Endothelial cell of umbilical vein (primary cell): Measurements from ENCODE around the gene VAV3. TPM values are rescaled to one million over a fixed set of nuclear protein-coding genes. Genes with fewer than 3 reads are reported as not detected.

ENCODE experiments used
- BruUV-seq: library from RNA; stranded (reverse); fragments of 400-500 nt; replicated peaks from 2 replicates; lab custom pipeline; 2021; lab: Mats Ljungman, UMichigan
- CTCF ChIA-PET: fragments of 300-600, 350-600 bp; sonication (Branson Sonifier 250); formaldehyde crosslinking; loops from one replicate; lab custom pipeline; 2021; ENCODE audit warnings: antibody characterized with exemption, inconsistent platforms; lab: Charles Lee
- POLR2A ChIA-PET: fragments of 300-600, 350-600 bp; sonication (Branson Sonifier 250); formaldehyde crosslinking; loops from one replicate; lab custom pipeline; 2021; ENCODE audit warnings: antibody characterized with exemption, inconsistent platforms; lab: Charles Lee
- DNase-seq: peaks from one replicate; pipeline ENCODE4 v3.0.0-alpha.2; 2011; ENCODE audit warnings: low read depth, low spot score
- FAIRE-seq: peaks from 2 replicates; lab custom pipeline; 2011; peaks lifted over from hg19 to GRCh38; lab: Jason Lieb, UNC
- H2AFZ ChIP-seq: 2 replicates; pipeline ENCODE4 v1.6.0; 2012; ENCODE audit warnings: low read depth, low read length, control low read depth, inconsistent platforms
- H3K27ac ChIP-seq: 2 replicates; pipeline ENCODE4 v1.5.1; 2011; ENCODE audit warnings: low read depth, mild to moderate bottlenecking, control low read depth, low read length, moderate library complexity; ENCODE audit not compliant: insufficient read depth
- H3K27me3 ChIP-seq, 2 experiments: 2 replicates each; pipeline versions ENCODE4 v1.6.0 to v1.6.1; 2011; ENCODE audit warnings: low read length in 2 of 2, mixed read lengths in 1 of 2; ENCODE audit not compliant: control insufficient read depth in 2 of 2, insufficient read depth in 2 of 2
- H3K36me3 ChIP-seq, 2 experiments: 2 replicates in 1 of 2; 3 replicates in 1 of 2; pipeline ENCODE4 v1.5.1; 2011; ENCODE audit warnings: low read length in 2 of 2, mild to moderate bottlenecking in 1 of 2, moderate library complexity in 1 of 2; ENCODE audit not compliant: control insufficient read depth in 2 of 2, insufficient read depth in 2 of 2; ENCODE audit errors: extremely low read depth in 1 of 2
- H3K4me1 ChIP-seq: 3 replicates; pipeline ENCODE4 v1.5.1; 2011; ENCODE audit warnings: mild to moderate bottlenecking, low read length; ENCODE audit not compliant: control insufficient read depth, insufficient read depth; ENCODE audit errors: extremely low read depth
- H3K4me2 ChIP-seq: 2 replicates; pipeline ENCODE4 v1.6.1; 2011; ENCODE audit warnings: low read length, control low read depth, mixed read lengths; ENCODE audit not compliant: insufficient read depth
- H3K4me3 ChIP-seq, 3 experiments: fragments of 200-600 bp in 1 of 3; sonication (generic), shearing (Covaris generic) in 1 of 3; replicated peaks in 1 of 3; 2 replicates each; pipeline ENCODE4 v1.5.1; 2011 to 2016; ENCODE audit warnings: control low read depth in 3 of 3, low read length in 3 of 3, mild to moderate bottlenecking in 2 of 3, inconsistent platforms in 1 of 3, low read depth in 1 of 3, moderate library complexity in 1 of 3; ENCODE audit not compliant: insufficient read depth in 1 of 3
- H3K79me2 ChIP-seq: 2 replicates; pipeline ENCODE4 v1.6.0; 2012; ENCODE audit warnings: low read length, inconsistent platforms; ENCODE audit not compliant: control insufficient read depth, insufficient read depth
- H3K9ac ChIP-seq: replicated peaks from 2 replicates; pipeline ENCODE3; 2011; ENCODE audit warnings: low read length, control low read depth; ENCODE audit not compliant: insufficient read depth; ENCODE audit errors: extremely low read depth
- H3K9me1 ChIP-seq: replicated peaks from 3 replicates; pipeline ENCODE4 v1.6.0; 2011; ENCODE audit warnings: mild to moderate bottlenecking, low read length; ENCODE audit not compliant: control insufficient read depth, insufficient read depth; ENCODE audit errors: extremely low read depth
- H3K9me3 ChIP-seq: replicated peaks from 2 replicates; pipeline ENCODE4 v1.5.1; 2012; ENCODE audit warnings: low read length, inconsistent platforms; ENCODE audit not compliant: control insufficient read depth, insufficient read depth
- H4K20me1 ChIP-seq: replicated peaks from 2 replicates; pipeline ENCODE3; 2011; ENCODE audit warnings: mild to moderate bottlenecking, low read length; ENCODE audit not compliant: control insufficient read depth, insufficient read depth; ENCODE audit errors: extremely low read depth
- CTCF ChIP-seq, 2 donors: IDR thresholded peaks; 1 replicate in 1 of 2; 2 replicates in 1 of 2; pipeline ENCODE4 v1.5.1; 2011; ENCODE audit warnings: low read length in 2 of 2, mild to moderate bottlenecking in 2 of 2, moderate library complexity in 2 of 2, control low read depth in 1 of 2, inconsistent platforms in 1 of 2, low read depth in 1 of 2; ENCODE audit not compliant: insufficient read depth in 1 of 2; ENCODE audit errors: extremely low read depth in 1 of 2
- EZH2 ChIP-seq: IDR thresholded peaks from 2 replicates; pipeline ENCODE4 v1.6.1; 2012; ENCODE audit warnings: borderline replicate concordance, low read depth, mild to moderate bottlenecking, moderate library complexity, low read length, inconsistent platforms; ENCODE audit not compliant: severe bottlenecking
- FOS ChIP-seq: IDR thresholded peaks from 2 replicates; pipeline ENCODE4 v1.6.1; 2011; ENCODE audit warnings: mild to moderate bottlenecking, low read length, moderate library complexity, borderline replicate concordance; ENCODE audit not compliant: insufficient read depth
- GATA2 ChIP-seq: IDR thresholded peaks from 2 replicates; pipeline ENCODE4 v1.7.0; 2011; ENCODE audit warnings: low read depth, mild to moderate bottlenecking, moderate library complexity, mixed read lengths, low read length; ENCODE audit not compliant: insufficient read length, insufficient read depth
- JUN ChIP-seq: IDR thresholded peaks from 2 replicates; pipeline ENCODE4 v1.6.1; 2011; ENCODE audit warnings: borderline replicate concordance, low read depth; ENCODE audit not compliant: insufficient read length, insufficient read depth
- MAX ChIP-seq: IDR thresholded peaks from 2 replicates; pipeline ENCODE4 v1.6.1; 2011; ENCODE audit not compliant: insufficient read depth, insufficient read length
- MYC ChIP-seq: IDR thresholded peaks from one replicate; pipeline ENCODE4 v1.6.1; 2011; ENCODE audit warnings: mild to moderate bottlenecking, low read depth, low read length
- POLR2A ChIP-seq: IDR thresholded peaks from 2 replicates; pipeline ENCODE4 v1.6.1; 2012; ENCODE audit warnings: low read depth, mild to moderate bottlenecking, control low read depth, low read length
- POLR2AphosphoS5 ChIP-seq: IDR thresholded peaks from 2 replicates; pipeline ENCODE4 v1.6.1; 2012; ENCODE audit warnings: low read depth, mild to moderate bottlenecking, control low read depth, low read length, moderate library complexity; ENCODE audit not compliant: insufficient read depth
- dilution Hi-C: fragments of 300-500 bp; cut with MboI; formaldehyde crosslinking; loops from one replicate; pipeline ENCODE4 v1.15.0; 2019; ENCODE audit warnings: low sequenced_read_pairs; ENCODE audit not compliant: extremely low pct_ligation_motif_present
- intact Hi-C: fragments of 100-400 bp; cut with micrococcal nuclease; formaldehyde crosslinking; loops from one replicate; pipeline ENCODE4 v1.10.0; 2022
- polyA plus RNA-seq, 4 experiments: library from polyadenylated mRNA; depleted of rRNA in 3 of 4; stranded (reverse) in 3 of 4; unstranded in 1 of 4; fragments of >200 nt; gene quantifications; 2 replicates each; pipeline versions ENCODE4 v1.2.1 to v1.2.3, GENCODE V29; 2011 to 2012; ENCODE audit warnings: missing spikeins in 1 of 4
- total RNA-seq: library from RNA; stranded (reverse); gene quantifications from 2 replicates; pipeline ENCODE4 v1.2.3, GENCODE V29; 2021

Gene VAV3
- total and polyA plus RNA-seq, 2 donors (not counting 3 experiments of a cell fraction or from before 2014, with no cell fraction given), result 0.18 to 1.5 TPM

- peak; percentile 62 for DNase-seq
- H3K27me3 ChIP-seq, result no peaks in the 10 kb centered on the region
- H3K36me3 ChIP-seq, result no peaks in the 10 kb centered on the region
- no peaks in the 10 kb centered on the region for H3K9me3 ChIP-seq
- H3K79me2 ChIP-seq, result no peaks in the 10 kb centered on the region
- no TSS peak for BruUV-seq
- H3K4me3 ChIP-seq, result no peak overlapping the region
- dilution Hi-C loops, result no loop called here
- ChIA-PET POLR2A (no interaction called here), CTCF (interaction anchor here (2.0 to 2.8 kb wide), 2 partner anchors 15 to 358 kb away, joined by 6 to 9 read pairs; no protein-coding TSS in a partner anchor)
- H3K4me2 ChIP-seq, result no peak overlapping the region
- H4K20me1 ChIP-seq, result no peaks in the 10 kb centered on the region
- H3K4me1 ChIP-seq, result peaks cover 9% of the 10 kb centered on the region
- no peaks in the 10 kb centered on the region for H3K9me1 ChIP-seq
- TF ChIP-seq CTCF (IDR thresholded peaks at IDR 0.05; ENCODE audit: extremely low read depth in 1 of 2, insufficient read depth in 1 of 2, low read depth in 1 of 2, low read length in 2 of 2), result no peak
- TF ChIP-seq EZH2, result no peak
- no peak for TF ChIP-seq POLR2A
- TF ChIP-seq MYC, result no peak
- TF ChIP-seq GATA2, result peak; percentile 71
- no peak for TF ChIP-seq JUN
- peak; percentile 11 for TF ChIP-seq FOS
- no peak for TF ChIP-seq POLR2AphosphoS5
- TF ChIP-seq MAX, result no peak
- H3K9ac ChIP-seq, result no peak overlapping the region
- H2AFZ ChIP-seq, result peak overlapping the region; percentile 8
- intact Hi-C loops, result no loop called here
- FAIRE-seq, result no peak
- H3K27ac ChIP-seq, result no peak overlapping the region
These were observed 197.8 kb downstream of the VAV3 start for GRCh38 chr1:107767156-107767582.
